Stimulated activated naive CD8-positive, alpha-beta T cell treated with anti-CD3 and anti-CD28 coated beads, Interleukin-15, Interleukin-2, amounts not matched to agents 100 U/mL and 50 U/mL, for 24 hours (primary cell): Measurements from ENCODE around the gene RCAN3.
"Not testable (repeated sequence)": the region's sequence is repeated elsewhere in the genome, so short reads cannot be mapped to it uniquely, and the experiment has no call there.

Source experiments
- ATAC-seq: fragments of 150-1000 bp; cut with Tn5 transposase; one replicate; pipeline ENCODE4 v1.10.0; 2021
- DNase-seq: peaks from one replicate; pipeline ENCODE4 v3.0.0; 2021

RCAN3 gene

DNA sequence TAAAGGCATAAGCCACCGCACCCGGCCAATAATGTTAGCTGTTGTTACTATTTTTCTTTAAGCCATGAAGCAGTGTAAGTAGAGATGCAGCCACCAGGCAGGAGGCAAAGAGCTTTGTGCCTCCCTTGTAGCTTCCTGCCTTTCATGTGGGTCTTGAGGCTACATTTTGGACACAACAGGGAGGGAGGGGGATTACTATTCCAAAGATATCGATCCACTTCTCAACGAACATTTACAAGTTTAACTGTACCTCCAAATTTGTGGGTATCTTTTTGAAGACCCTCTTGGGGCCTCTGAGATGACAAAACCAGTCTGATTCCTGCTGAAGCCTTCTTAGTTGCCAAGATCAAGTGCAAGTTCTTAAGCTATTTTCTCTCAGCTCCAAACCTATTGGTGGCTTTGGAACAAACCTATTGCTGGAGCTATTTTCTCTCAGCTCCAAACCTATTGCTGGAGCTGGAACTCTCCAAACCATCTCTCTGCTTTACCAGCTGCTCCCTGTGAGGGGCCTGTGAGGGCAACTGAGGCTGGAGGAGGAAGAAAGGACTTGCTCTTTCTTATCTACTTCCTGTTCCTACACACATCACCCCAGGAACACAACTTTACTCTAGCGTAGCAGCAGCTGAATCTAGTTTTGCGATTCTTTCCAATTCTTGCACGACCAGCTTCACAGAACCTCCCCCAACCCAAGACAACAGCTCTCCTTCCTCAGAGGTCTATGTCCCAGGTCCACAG, 16.1 kb upstream of the RCAN3 start:
- DNase-seq (no peak), ATAC-seq (no peak)

DNA sequence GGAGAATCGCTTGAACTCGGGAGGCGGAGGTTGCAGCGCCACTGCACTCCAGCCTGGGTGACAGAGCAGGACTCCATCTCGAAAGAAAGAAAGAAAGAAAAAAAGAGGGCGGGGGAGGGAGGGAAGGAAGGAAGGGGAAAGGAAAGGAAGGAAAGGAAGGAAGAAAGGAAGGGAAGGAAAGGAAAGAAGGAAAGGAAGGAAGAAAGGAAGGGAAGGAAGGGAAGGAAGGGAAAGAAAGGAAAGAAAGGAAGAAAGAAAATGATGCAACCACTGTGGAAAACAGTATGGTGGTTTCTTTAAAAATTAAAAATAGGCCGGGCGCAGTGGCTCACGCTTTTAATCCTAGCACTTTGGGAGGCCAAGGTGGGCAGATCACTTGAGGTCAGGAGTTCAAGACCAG, 15.2 kb upstream of the RCAN3 start:
- ATAC-seq = no peak

DNA sequence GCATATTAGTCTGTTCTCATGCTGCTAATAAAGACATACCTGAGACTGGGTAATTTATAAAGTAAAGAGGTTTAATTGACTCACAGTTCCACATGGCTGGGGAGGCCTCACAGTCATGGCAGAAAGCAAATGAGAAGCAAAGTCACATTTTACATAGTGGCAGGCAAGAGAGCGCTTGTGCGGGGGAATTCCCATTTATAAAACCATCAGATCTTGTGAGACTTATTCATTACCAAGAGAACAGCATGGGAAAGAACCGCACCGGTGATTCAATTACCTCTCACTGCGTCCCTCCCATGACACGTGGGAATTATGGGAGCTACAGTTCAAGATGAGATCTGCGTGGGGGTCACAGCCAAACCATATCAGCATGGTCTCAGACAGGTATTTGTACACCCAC, 14.5 kb upstream of the RCAN3 start:
- DNase-seq (peak; percentile 67), ATAC-seq (peak; percentile 80)

More for the DNA sequence above, 15.2 kb upstream of the RCAN3 start:
- no peak for DNase-seq

DNA sequence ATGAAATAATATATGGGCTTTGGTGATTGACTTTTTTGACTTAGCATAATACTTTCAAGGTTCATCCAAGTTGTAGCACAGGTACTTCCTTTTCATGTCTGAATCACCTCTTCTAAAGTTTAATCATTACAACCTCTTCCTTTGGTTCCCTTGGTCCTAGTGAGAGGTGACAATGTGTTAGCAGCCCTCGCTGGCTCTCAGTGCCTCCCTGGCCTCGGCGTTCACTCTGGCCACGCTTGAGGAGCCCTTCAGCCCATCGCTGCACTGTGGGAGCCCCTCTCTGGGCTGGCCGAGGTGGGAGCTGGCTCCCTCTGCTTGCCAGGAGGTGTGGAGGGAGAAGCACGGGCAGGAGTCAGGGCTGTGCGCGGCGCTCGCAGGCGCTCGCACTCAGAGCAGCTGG, 13.0 kb upstream of the RCAN3 start:
- DNase-seq (no peak), ATAC-seq (no peak)

DNA sequence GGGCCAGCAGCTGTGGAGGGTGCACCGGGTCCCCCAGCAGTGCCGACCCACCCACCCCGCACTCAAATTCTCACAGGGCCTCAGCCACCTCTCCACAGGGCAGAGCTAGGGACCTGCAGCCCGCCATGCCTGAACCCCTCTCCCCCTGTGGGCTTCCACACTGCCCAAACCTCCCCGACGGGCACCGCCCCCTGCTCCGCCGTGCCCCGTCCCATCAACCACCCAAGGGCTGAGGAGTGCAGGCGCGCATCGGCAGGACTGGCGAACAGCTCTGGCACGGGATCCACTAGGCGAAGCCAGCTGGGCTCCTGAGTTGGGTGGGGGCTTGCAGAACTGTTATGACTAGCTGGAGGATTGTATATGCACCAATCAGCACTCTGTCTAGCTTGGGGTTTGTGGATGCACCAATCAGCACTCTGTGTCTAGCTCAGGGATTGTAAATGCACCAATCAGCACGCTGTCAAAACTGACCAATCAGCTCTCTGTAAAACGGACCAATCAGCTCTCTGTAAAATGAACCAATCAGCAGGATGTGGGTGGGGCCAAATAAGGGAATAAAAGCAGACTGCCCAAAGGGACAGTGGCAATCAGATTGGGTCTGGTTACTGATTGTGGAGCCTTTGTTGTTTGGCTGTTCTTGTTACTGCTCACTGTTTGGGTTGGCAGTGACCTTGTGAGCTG, 12.4 kb upstream of the RCAN3 start:
- no peak for ATAC-seq
- DNase-seq = no peak

DNA sequence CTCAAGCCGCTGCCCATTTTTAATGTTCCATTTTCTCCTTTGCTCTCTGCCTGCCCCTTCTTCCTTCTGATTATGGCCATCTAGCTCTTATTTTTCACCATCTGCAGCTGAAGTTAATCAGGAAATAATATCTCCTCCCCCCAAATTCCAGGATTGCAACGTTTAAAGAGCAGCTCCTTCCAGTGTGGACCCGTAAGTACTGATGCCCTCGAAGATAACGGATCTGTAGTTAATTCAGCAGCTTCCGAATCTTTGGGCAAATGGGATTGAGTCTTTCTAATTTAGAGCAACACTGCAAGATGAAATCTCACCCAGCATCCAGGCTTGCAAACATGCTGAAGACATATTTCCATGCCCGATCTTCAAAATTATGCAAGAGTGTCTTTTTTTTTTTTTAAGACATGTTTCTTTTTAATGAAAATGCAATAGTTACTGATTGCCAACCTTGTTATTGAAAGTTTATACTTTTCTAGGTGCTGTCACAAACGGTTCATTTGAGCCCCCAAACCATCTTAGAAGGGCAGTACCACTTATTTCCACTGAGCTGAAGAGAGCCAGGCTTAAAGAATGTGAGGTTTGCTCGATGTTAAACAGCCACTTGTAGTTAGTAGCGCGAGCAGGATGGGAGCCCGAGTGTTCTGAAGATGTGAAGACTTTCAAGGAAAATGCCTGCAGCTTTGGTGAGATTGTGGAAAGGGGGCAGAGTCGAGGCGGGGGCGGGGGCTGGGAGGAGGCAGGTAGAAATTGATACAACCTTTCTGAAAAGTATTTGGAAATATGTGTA, 10.9 kb upstream of the RCAN3 start:
- no peak for ATAC-seq

DNA sequence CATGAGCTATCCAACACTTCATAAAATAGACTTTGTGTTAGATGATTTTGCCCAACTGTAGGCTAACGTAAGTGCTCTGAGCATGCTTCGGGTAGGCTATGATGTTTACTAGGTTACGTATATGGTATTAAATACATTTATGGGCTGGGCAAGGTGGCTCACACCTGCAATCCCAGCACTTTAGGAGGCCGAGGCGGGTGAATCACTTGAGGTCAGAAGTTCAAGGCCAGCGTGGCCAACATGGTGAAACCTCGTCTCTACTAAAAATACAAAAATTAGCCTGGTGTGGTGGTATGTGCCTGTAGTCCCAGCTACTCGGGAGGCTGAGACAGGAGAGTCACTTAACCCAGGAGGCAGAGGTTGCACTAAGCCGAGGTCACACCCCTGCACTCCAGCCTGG, 9.7 kb upstream of the RCAN3 start:
- not testable (repeated sequence) for DNase-seq, ATAC-seq

More for the DNA sequence above, 10.9 kb upstream of the RCAN3 start:
- no peak for DNase-seq

DNA sequence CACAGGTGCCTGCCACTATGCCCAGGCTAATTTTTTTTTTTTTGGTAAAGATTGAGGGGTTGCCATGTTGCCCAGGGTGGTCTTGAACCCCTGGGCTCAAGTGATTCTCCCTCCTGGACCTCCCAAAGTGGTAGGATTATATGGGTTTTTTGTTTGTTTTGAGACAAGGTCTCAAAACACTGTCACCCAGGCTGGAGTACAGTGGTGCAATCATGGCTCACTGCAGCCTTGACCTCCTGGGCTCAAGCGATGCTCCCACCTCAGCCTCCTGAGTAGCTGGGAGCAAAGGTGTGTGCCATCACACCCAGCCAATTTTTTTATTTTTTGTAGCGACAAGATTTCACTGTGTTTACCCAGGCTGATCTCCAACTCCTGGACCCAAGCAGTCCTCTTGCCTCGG, 8.9 kb upstream of the RCAN3 start:
- DNase-seq (no peak), ATAC-seq (no peak)

DNA sequence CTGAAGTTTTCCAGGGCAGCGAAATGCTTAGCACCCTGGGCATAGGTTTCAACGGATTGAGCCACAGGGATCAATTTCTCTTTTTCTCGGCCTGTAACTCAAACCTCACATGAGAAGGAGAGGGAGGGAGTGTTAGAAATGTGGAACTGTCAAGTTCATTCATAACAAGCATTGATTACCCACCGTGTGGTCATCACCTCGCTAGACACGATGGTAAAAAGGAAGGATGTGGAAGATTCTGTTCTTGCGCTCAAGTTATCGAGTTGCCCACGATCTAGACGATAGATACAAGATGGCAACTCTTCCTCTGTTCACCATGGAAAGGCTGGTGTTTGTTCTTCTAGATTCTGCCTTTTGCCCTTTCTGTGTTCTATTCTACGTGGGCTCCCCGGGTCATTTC, 4.0 kb upstream of the RCAN3 start:
- no peak for DNase-seq
- ATAC-seq = no peak

DNA sequence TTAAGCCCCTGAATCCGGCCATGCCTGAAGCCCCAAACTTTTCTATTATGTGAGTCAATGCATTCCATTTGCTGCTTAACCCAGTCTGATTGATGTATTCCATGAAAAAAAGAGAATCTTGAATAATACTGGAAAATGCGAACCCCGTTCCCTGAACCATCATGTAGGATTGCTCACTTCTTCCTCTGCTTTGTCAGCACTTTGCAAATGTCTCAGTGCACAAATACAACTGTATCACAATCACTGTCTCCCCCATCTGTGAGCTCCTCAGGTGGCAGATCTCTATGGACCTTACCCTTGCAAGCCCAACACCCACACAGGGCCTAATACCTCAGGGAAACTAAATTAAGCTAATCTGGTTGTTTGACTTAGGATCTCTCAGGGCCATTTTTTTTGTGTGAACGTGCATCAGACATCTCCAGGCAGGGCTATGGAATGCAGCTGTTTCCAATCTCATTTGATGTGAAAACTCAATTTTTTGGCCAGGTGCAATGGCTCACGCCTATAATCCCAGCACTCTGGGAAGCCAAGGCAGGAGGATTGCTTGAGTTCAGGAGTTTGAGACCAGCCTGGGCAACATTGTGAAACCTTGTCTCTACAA, 2.1 kb upstream of the RCAN3 start:
- no peak for ATAC-seq

DNA sequence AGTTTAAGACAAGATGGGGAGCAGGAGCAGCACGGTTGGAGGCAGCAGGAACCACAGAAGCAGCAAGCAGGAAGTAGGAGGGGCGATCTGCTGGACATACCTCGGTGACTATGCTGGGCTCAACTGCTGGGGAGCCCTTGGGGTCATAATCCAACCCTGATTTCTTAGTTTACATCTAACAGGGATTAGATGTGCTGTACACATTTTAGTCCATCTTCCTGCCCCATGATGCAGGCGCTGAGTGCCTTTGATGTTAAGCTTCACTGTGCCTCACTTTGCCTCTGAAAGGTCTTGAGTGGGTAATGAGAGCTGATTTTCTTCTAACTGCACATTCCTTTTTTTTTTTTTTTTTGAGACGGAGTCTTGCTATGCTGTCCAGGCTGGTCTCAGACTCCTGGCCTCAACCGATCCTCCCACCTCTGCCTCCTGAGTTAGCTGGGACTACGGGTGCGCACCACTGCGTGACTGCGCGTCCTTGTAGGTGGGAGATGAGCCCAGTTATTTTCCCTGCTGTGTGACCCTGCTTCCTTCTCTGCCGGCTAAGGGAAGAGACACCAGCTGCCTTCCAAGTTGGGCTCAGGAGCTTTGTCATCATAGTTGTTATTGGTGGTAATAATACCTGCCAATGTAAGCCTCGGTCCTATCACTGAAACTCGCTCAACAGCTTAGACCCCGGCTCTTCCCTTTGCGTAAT, 1.1 kb upstream of the RCAN3 start:
- DNase-seq (peak; percentile 61), ATAC-seq (no peak)

More for the DNA sequence above, 2.1 kb upstream of the RCAN3 start:
- no peak for DNase-seq

DNA sequence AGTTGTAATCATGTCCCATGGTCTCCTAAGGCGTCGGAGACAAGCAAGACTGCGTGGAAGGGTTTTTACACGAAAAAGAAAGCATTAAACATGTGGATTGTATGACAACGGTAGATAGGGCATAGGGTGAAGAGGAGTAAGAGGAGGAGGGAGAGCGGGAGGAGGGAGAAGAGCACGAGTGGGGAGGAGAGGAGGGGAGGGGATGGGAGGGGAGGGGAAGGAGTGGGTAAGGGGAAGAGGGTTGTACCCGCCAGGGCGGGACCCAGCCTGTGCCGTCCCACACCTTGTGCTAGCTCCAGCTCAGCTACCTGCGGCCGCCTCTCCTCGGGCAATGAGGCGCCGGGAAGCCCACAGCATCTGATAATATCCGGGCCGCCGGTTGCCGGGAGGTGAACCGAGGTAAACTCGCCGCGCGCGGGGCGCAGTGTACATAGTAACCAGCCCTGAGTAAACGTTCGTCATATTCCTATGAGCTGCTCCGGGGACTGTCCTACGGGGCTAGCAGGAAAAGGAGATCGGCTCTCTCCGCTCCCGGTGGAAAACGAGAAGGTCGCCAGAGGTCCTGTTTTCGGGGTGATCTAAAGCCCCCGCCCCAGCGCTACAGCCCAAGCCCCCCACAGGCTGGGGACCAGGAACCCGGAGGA, 449 bp upstream of the RCAN3 start:
- peak; percentile 53 for ATAC-seq

DNA sequence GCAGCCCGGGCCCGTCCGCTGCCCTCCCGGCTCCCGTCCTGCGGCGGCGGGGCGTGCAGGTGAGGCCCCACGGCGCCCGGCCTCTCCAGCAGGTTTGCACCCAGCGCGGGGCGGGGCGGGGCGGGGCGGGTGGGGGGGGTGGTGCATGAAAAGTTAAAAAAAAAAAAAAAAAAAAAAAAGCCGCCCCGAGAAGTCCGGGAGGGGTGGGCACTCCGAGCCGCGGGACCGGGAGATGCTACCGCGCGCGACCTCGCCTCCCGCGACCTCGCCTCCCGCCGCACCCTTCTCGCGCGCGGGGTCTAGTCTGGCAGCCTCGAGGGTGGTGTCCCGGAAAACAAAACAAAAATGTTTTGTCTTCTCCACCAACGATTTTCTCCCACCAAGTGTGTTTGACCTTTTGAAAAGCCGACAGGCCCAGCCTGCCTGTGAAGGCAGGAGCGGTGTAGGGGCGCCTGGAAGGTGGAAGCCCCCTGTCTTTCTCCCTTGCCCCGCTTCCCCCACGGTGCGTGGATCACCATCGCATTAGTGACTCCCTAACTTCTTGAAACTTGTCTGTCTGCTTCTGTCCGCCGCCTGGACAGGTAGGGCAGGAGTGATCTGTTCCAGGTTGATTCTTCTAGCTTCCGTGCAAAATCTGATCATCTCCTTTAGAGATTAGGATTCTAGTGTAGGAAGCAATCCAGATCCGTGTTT, 569 bp downstream of the RCAN3 start:
- ATAC-seq = no peak
- DNase-seq = peak; percentile 48

More for the DNA sequence above, 449 bp upstream of the RCAN3 start:
- peak; percentile 79 for DNase-seq

DNA sequence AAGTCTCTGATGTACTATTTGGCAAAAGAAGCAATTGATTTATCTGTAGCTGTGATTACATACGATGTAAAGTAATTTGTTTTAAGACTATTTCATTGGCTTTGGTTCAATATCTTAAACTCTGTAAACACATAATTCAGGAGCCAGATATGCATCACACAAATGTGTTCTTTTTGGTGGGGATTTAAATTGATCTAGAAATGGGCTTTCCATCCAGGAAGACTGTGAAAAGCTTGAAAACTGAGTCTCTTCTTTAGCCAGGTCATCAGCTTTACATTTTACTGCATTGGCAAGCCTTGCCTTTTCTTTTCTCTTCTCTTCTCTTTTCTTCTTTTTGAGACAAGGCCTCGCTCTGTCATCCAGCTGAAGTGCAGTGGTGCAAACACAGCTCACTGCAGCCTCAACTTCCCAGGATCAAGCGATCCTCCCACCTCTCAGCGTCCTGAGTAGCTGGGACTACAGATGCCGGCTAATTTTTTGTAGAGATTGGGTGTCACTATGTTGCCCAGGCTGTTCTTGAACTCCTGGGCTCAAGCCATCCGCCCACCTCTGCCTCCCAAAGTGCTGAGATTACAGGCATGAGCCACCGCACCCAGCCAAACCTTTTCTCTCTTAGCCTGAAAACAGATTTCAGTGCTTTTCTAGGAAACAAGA, 1.4 kb downstream of the RCAN3 start:
- ATAC-seq = no peak
- DNase-seq = peak; percentile 49

DNA sequence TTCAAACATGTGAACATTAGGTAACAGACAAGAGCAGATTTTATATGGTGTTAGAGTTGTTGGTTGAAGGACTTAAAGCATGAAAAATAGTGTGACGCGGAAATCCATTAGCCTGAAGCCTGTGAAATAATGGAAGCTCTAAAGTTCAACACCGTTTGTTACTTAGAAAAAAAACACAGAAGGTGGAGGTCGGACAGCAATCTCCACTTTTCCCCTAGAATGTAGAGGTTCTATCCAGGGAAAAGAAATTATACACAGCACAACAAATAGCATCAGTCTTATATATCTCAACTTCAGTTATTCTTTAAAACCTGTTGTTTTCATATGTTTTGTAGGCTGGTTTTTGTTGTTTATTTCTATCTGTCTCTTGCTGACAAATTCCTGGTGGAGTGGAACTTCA, 1.9 kb downstream of the RCAN3 start:
- no peak for DNase-seq
- ATAC-seq = no peak

DNA sequence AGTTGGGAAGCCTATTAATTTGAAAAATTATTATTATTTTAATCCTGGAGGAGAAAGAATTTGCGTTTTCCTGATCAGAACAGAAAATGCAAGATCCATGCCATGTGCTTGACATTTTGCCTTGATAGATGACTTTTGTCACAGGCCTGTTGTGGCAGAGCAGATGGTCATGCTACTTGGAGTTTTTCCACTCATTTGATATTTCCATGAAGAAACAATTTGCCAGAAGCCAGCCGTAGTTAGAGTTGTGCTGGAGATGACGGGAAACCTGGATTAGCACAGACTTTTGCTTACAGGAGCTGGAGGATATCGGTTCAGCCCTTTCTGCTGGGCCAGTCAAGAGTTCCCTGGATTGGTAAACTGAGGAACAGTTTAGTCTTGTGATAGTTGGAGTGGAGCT, 3.2 kb downstream of the RCAN3 start:
- DNase-seq (no peak), ATAC-seq (no peak)

DNA sequence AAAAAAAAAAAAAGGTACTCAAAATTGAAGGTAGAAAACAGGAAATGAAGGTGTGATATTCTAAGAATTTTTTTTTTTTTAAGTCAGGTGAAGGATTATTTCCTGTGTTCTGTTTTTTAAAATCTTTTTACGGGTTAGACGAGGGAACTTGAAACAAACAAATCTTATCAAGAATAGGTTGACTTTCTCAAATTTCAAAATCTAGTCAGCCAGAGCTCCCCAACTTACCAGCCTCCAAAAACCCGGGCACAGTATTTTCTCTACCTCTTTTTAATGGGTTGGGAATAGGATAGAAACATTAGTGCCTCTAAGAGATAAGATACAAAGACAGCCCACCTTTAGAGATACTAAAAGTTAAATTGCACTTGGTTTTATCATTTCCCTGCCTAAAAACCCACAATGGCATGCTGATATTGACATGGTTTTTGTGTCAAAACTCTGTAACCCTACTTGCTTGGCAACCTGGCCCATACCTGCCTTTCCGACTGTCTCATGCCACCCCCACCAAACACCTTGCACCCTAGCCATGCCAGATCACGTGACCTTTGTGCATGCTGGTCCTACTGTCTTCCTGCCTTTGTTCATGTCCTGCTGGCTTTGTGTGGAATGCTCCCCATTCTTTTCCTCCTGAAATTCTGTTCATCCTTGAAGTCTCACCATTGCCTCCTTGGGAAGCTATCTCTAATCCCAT, 4.2 kb downstream of the RCAN3 start:
- no peak for ATAC-seq
- DNase-seq = no peak

DNA sequence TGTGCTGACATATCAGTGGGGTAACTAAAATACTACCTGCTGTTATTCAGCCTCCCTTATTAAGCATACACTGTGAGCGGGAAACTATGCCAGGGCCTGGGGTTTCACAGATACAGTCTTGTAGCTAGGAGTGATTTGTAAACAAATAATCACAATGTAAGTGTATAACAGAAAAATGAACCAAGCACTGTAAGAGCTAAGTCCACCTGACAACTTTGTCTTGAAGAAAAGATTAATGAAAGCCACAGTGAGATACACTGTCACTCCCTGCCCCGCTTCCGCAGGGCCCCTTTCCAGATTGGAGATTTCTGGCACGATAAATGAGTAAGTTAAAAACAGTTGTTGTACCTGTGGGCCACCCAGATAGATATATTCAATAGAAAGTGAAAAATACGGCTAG, 4.8 kb downstream of the RCAN3 start:
- DNase-seq = no peak
- ATAC-seq = no peak

DNA sequence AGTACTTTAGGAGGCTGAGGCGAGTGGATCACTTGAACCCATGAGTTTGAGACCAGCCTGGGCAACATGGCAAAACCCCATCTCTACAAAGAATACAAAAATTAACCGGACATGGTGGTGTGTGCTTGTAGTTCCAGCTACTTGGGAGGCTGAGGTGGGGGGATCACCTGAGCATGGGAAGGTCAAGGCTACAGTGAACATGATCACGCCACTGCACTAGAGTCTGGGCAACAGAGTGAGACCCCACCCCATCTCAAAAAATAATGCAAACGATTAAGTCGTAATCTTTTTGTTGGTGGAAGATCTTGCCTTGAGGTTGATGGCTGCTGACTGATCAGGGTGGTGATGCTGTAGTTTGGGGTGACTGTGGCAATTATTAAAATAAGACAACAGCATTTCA, 6.3 kb downstream of the RCAN3 start:
- ATAC-seq (no peak), DNase-seq (no peak)

DNA sequence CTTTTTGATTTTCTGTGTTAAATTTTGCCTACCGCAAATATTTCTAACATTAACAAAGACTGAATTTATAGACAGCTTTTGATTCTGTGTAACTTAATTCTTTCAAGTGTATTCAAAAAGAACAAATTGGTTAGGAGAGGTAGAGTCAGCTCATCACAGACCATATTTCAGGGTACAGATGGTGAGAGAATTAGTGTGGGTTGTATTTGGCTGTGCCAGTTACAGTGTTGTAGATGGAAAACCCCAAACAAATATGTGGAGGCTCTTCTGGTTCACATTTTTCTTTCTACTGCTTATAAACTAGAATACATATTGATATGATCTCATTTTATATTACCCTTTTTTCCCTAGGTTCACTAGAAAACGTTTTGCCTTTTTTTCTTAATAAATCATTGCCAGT, 11.1 kb downstream of the RCAN3 start:
- no peak for ATAC-seq
- no peak for DNase-seq
